Thyroid gland (tissue), 4 donors: ENCODE data around the gene DNAAF5. TPM values are rescaled to one million over a fixed set of nuclear protein-coding genes. Genes with fewer than 3 reads are reported as not detected.
"Not testable (repeated sequence)": the region's sequence is repeated elsewhere in the genome, so short reads cannot be mapped to it uniquely, and the experiment has no call there.

ENCODE experiments used
- DNase-seq, 2 donors: peaks; one replicate each; pipeline ENCODE4 v3.0.0-alpha.2; 2019
- H3K27ac ChIP-seq, 3 donors: fragments of 200-600 bp; sonication (generic); 1 replicate in 2 of 3; 2 replicates in 1 of 3; pipeline ENCODE4 v1.5.1; 2016 to 2019; ENCODE audit warnings: mild to moderate bottlenecking in 1 of 3, moderate library complexity in 1 of 3
- H3K27me3 ChIP-seq: fragments of 200-600 bp; sonication (generic); one replicate; pipeline ENCODE4 v1.5.1; 2019
- H3K36me3 ChIP-seq, 2 donors: fragments of 200-600 bp; sonication (generic); one replicate each; pipeline ENCODE4 v1.5.1; 2016 to 2019
- H3K4me1 ChIP-seq, 2 donors: fragments of 200-600 bp; sonication (generic); one replicate each; pipeline ENCODE4 v1.5.1; 2017 to 2019
- H3K4me3 ChIP-seq, 3 donors: fragments of 200-600 bp; sonication (generic); replicated peaks in 1 of 3; 1 replicate in 2 of 3; 2 replicates in 1 of 3; pipeline ENCODE4 v1.5.1; 2016; ENCODE audit warnings: mild to moderate bottlenecking in 1 of 3
- H3K9me3 ChIP-seq: fragments of 200-600 bp; sonication (generic); one replicate; pipeline ENCODE4 v1.5.1; 2017
- CTCF ChIP-seq, 6 experiments: fragments of 200-600 bp in 3 of 6; fragments of 450-650 bp in 3 of 6; sonication (generic) in 3 of 6; IDR thresholded peaks; one replicate each; pipeline ENCODE4 v1.5.1; 2016 to 2019; ENCODE audit warnings: antibody characterized with exemption in 6 of 6, mild to moderate bottlenecking in 2 of 6, inconsistent platforms in 1 of 6, moderate library complexity in 1 of 6
- POLR2A ChIP-seq, 2 donors: fragments of 450-650 bp; IDR thresholded peaks; one replicate each; pipeline ENCODE4 v1.6.1; 2017; ENCODE audit warnings: antibody characterized with exemption in 2 of 2, mild to moderate bottlenecking in 2 of 2, moderate library complexity in 1 of 2
- WGBS, 2 donors: methylation state at CpG; one replicate each; pipeline ENCODE4 v1.1.5; 2017; 5-methylcytosine and 5-hydroxymethylcytosine counted together
- intact Hi-C: fragments of 100-400 bp; cut with DNase I; formaldehyde crosslinking; loops from one replicate; pipeline ENCODE4 v1.15.1; 2023
- total RNA-seq, 4 donors: library from RNA; depleted of rRNA; stranded (reverse); fragments of >200 nt; gene quantifications; one replicate each; pipeline ENCODE4 v1.2.3, GENCODE V29; 2016

DNAAF5 gene
- total RNA-seq, 4 donors from 2014 or later, result 20.2 to 40.7 (median 34.0) TPM

DNA sequence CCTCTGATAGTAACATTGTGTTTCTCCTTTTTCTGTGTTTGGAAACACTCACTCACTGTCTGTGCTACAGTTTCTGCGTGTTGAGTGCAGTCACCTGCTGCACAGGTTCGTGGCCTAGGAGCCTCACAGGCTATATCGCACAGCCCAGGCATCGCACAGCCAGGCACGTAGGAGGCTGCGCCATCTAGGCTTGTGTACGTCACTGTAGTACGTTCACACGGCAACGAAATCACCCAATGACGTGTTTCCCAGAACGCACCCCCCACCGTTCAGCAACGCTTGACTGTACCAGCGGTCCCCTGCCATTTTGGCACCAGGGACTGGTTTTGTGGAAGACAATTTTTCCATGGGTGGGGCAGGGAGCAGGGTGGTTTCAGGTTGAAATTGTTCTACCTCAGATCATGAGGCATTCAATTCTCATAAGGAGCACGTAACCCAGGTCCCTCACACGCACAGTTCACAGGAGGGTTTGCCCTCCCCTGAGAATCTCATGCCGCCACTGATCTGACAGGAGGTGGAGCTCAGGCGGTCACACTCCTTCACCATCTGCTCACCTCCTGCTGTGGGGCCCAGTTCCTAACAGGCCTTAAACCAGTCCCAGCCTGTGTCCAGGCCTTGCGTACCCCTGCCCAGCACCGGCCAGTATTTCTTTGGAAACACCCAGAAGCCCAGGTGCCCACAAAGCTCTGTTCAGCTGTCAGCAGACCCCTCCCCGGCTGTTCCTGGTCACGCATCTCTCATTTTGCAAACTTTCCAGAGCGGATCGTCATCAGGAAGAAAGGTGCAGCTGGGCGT is 23.8 kb downstream of the DNAAF5 start:
- TF ChIP-seq CTCF (IDR thresholded peaks at IDR 0.05), result no peak
- TF ChIP-seq POLR2A (IDR thresholded peaks at IDR 0.05), result no peak
- Histone ChIP-seq H3K27ac (no peak overlapping the region), H3K9me3 (no peaks in the 10 kb centered on the region), H3K36me3 (peaks cover 12 to 17% of the 10 kb centered on the region in 2 donors), H3K27me3 (no peaks in the 10 kb centered on the region), H3K4me1 (peaks cover 0 to 15% of the 10 kb centered on the region in 2 donors), H3K4me3 (no peak overlapping the region)
- DNase-seq, result no peak
- WGBS, 2 donors, result 96% methylated on average over 26 of the region's 26 CpGs
- intact Hi-C loops, result no loop called here

DNA sequence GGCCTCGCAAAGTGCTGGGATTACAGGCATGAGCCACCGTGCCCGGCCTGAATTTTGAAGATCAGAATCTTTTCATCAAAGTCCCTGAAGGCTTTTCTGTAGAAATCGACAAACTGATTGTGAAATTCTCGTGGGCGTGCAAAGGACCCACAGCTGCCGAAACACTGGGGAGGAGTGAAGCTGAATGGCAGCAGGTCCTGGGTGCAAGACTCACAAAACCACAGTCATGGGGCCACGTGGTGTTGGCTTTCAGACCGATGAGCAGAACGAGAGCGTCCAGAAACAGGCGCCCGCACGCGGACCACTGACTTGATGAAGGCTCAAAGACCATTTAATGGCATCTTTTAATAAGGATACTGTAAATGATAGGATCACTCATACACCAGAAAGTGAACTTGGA is 25.3 kb downstream of the DNAAF5 start:
- Histone ChIP-seq H3K27me3 (no peaks in the 10 kb centered on the region), H3K27ac (no peak overlapping the region), H3K4me3 (no peak overlapping the region), H3K9me3 (no peaks in the 10 kb centered on the region), H3K36me3 (peaks cover 16 to 18% of the 10 kb centered on the region in 2 donors), H3K4me1 (peaks cover 0 to 15% of the 10 kb centered on the region in 2 donors)
- intact Hi-C loops, result no loop called here
- TF ChIP-seq POLR2A (IDR thresholded peaks at IDR 0.05), result no peak
- DNase-seq, result no peak
- WGBS, 2 donors, result 90 to 94% methylated on average over 15 of the region's 15 CpGs

DNA sequence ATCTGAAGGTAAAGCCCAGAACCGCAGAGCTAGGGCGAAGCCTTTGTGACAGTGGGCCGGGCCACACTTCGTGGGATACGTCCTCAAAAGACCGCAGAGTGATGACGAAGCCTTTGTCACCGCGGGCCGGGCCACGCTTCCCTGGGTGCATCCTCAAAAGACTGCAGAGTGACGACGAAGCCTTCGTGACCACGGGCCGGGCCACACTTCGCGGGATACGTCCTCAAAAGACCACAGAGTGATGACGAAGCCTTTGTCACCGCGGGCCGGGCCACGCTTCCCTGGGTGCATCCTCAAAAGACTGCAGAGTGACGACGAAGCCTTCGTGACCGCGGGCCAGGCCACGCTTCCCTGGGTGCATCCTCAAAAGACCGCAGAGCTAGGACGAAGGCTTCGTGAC is 25.8 kb downstream of the DNAAF5 start:
- 86 to 93% methylated on average over 33 of the region's 33 CpGs for WGBS, 2 donors
- H3K4me3 ChIP-seq, H3K27ac ChIP-seq, H3K27me3 ChIP-seq, H3K9me3 ChIP-seq, DNase-seq, intact Hi-C loops: not testable (repeated sequence)
- H3K36me3 ChIP-seq, result peaks cover 21 to 23% of the 10 kb centered on the region in 2 donors
- peaks cover 0 to 15% of the 10 kb centered on the region in 2 donors for H3K4me1 ChIP-seq

GRCh38 chr7:753190-753589 is 26.7 kb downstream of the DNAAF5 start:
- H3K4me3 ChIP-seq, result no peak overlapping the region
- 95 to 97% methylated on average over 17 of the region's 17 CpGs for WGBS, 2 donors
- H3K4me1 ChIP-seq, result peaks cover 0 to 15% of the 10 kb centered on the region in 2 donors
- TF ChIP-seq CTCF (IDR thresholded peaks at IDR 0.05), result no peak
- no peak for TF ChIP-seq POLR2A (IDR thresholded peaks at IDR 0.05)
- no peaks in the 10 kb centered on the region for H3K27me3 ChIP-seq
- intact Hi-C loops, result no loop called here
- no peak overlapping the region for H3K27ac ChIP-seq
- peaks cover 29 to 32% of the 10 kb centered on the region in 2 donors for H3K36me3 ChIP-seq
- no peak for DNase-seq
- no peaks in the 10 kb centered on the region for H3K9me3 ChIP-seq

GRCh38 chr7:754531-755412 is 28.3 kb downstream of the DNAAF5 start:
- peaks cover 36 to 39% of the 10 kb centered on the region in 2 donors for H3K36me3 ChIP-seq
- 95 to 99% methylated on average over 25 to 28 of the region's 49 CpGs for WGBS, 2 donors
- DNase-seq, result no peak

More at GRCh38 chr7:754531-755412, 28.3 kb downstream of the DNAAF5 start:
- TF ChIP-seq POLR2A (IDR thresholded peaks at IDR 0.05) (no peak), CTCF (IDR thresholded peaks at IDR 0.05) (no peak)
- no peaks in the 10 kb centered on the region for H3K27me3 ChIP-seq
- no peaks in the 10 kb centered on the region for H3K9me3 ChIP-seq
- no peak overlapping the region for H3K4me3 ChIP-seq
- H3K27ac ChIP-seq, result no peak overlapping the region
- peaks cover 0 to 1% of the 10 kb centered on the region in 2 donors for H3K4me1 ChIP-seq
- intact Hi-C loops, result no loop called here
